Mesenteric fat pad (tissue), 1 donor: Measurements from ENCODE around the gene PEX5. TPM values are rescaled to one million over a fixed set of nuclear protein-coding genes. Genes with fewer than 3 reads are reported as not detected.
"Not testable (repeated sequence)": the region's sequence is repeated elsewhere in the genome, so short reads cannot be mapped to it uniquely, and the experiment has no call there.

ENCODE experiments used
- DNase-seq: peaks from one replicate; pipeline ENCODE4 v3.0.0-alpha.2; 2020; ENCODE audit warnings: low spot score
- total RNA-seq: library from RNA; stranded (reverse); fragmentation: NEBNext Ultra II Directional; extraction: Animal tissue kit (Norgen Biotek cat#: 25700); gene quantifications from one replicate; pipeline ENCODE4 v1.2.1, GENCODE V29; 2021
- donor health status: DM: yes; HTN: yes; CAD: no.

Gene PEX5
- total RNA-seq, 1 donor from 2014 or later, result 56.5 TPM

- DNase-seq, result no peak
Measured at GRCh38 chr12:7158781-7159609, 30.5 kb upstream of the PEX5 start.

GRCh38 chr12:7160183-7160582 is 29.3 kb upstream of the PEX5 start:
- DNase-seq, result no peak

- DNase-seq, result no peak
Measured at GRCh38 chr12:7161327-7161726, 28.2 kb upstream of the PEX5 start.

- DNase-seq, result no peak
Measured at GRCh38 chr12:7161811-7162210, 27.7 kb upstream of the PEX5 start.

- DNase-seq, result no peak
Measured at GRCh38 chr12:7162691-7163114, 26.8 kb upstream of the PEX5 start.

- DNase-seq, result no peak
Measured at GRCh38 chr12:7169951-7170350, 19.5 kb upstream of the PEX5 start.

GRCh38 chr12:7171854-7172253 is 17.6 kb upstream of the PEX5 start:
- DNase-seq, result no peak

GRCh38 chr12:7175493-7175892 is 14.0 kb upstream of the PEX5 start:
- DNase-seq, result no peak

- DNase-seq, result no peak
Measured at GRCh38 chr12:7176595-7176994, 12.9 kb upstream of the PEX5 start.

GRCh38 chr12:7178481-7178880 is 11.0 kb upstream of the PEX5 start:
- no peak for DNase-seq

GRCh38 chr12:7180685-7181084 is 8.8 kb upstream of the PEX5 start:
- no peak for DNase-seq

GRCh38 chr12:7186058-7186457 is 3.4 kb upstream of the PEX5 start:
- DNase-seq, result not testable (repeated sequence)

- DNase-seq, result peak; percentile 93
Measured at GRCh38 chr12:7188562-7189397, 706 bp upstream of the PEX5 start.

- DNase-seq, result no peak
Measured at GRCh38 chr12:7190268-7191055, 976 bp downstream of the PEX5 start.

GRCh38 chr12:7193674-7194073 is 4.2 kb downstream of the PEX5 start:
- DNase-seq, result no peak

- DNase-seq, result no peak
Measured at GRCh38 chr12:7197841-7198240, 8.4 kb downstream of the PEX5 start.

GRCh38 chr12:7203109-7203508 is 13.6 kb downstream of the PEX5 start:
- no peak for DNase-seq

GRCh38 chr12:7205091-7205490 is 15.6 kb downstream of the PEX5 start:
- DNase-seq, result no peak

GRCh38 chr12:7206691-7207090 is 17.2 kb downstream of the PEX5 start:
- DNase-seq, result no peak

GRCh38 chr12:7207866-7208625 is 18.6 kb downstream of the PEX5 start:
- no peak for DNase-seq

GRCh38 chr12:7209958-7210357 is 20.5 kb downstream of the PEX5 start:
- no peak for DNase-seq
